B cell (primary cell): ENCODE data around the gene HDAC1. TPM values are rescaled to one million over a fixed set of nuclear protein-coding genes. Genes with fewer than 3 reads are reported as not detected.

ENCODE experiments used
- ATAC-seq: fragments of 200-7000 bp; cut with Tn5 transposase; one replicate; pipeline ENCODE4 v1.10.0; 2021; ENCODE audit warnings: low read depth, mild to moderate bottlenecking, moderate number of reproducible peaks, moderate library complexity
- CTCF ChIA-PET: fragments of 350-600 bp; sonication (Branson Sonifier 250); formaldehyde crosslinking; loops from one replicate; lab custom pipeline; 2021; ENCODE audit warnings: antibody characterized with exemption, inconsistent platforms; lab: Charles Lee
- POLR2A ChIA-PET: fragments of 350-600 bp; sonication (Branson Sonifier 250); formaldehyde crosslinking; loops from one replicate; lab custom pipeline; 2021; ENCODE audit warnings: antibody characterized with exemption; lab: Charles Lee
- DNase-seq: peaks from one replicate; pipeline ENCODE4 v3.0.0; 2013
- H2AFZ ChIP-seq: 2 replicates; pipeline ENCODE4 v1.6.1; 2012; ENCODE audit warnings: mild to moderate bottlenecking, low read depth, low read length; ENCODE audit not compliant: insufficient read depth, poor library complexity, severe bottlenecking
- H3K27ac ChIP-seq, 2 donors: 1 replicate in 1 of 2; 2 replicates in 1 of 2; pipeline ENCODE4 v1.5.1; 2012 to 2013; ENCODE audit warnings: low read length in 2 of 2, mild to moderate bottlenecking in 2 of 2, moderate library complexity in 1 of 2
- H3K27me3 ChIP-seq, 4 experiments: fragments of 200-600 bp in 1 of 4; sonication (generic) in 1 of 4; replicated peaks in 1 of 4; 1 replicate in 2 of 4; 2 replicates in 2 of 4; pipeline versions ENCODE4 v1.6.1 to v1.7.0; 2013 to 2016; ENCODE audit warnings: low read length in 3 of 4, mild to moderate bottlenecking in 2 of 4, mixed read lengths in 1 of 4, moderate library complexity in 1 of 4; ENCODE audit not compliant: insufficient read depth in 4 of 4, control insufficient read depth in 3 of 4; ENCODE audit errors: control extremely low read depth in 1 of 4
- H3K36me3 ChIP-seq, 2 experiments: replicated peaks in 1 of 2; 1 replicate in 1 of 2; 2 replicates in 1 of 2; pipeline versions ENCODE4 v1.6.1 to v1.7.1; 2013; ENCODE audit warnings: low read length in 1 of 2; ENCODE audit not compliant: insufficient read depth in 2 of 2, control insufficient read depth in 1 of 2; ENCODE audit errors: control extremely low read depth in 1 of 2, extremely low read depth in 1 of 2
- H3K4me1 ChIP-seq, 2 donors: fragments of 200-600 bp in 1 of 2; sonication (generic) in 1 of 2; 1 replicate in 1 of 2; 2 replicates in 1 of 2; pipeline versions ENCODE4 v1.5.1 to v1.6.1; 2013 to 2017; ENCODE audit warnings: low read length in 2 of 2; ENCODE audit not compliant: control insufficient read depth in 2 of 2, insufficient read depth in 2 of 2
- H3K4me2 ChIP-seq: replicated peaks from 2 replicates; pipeline ENCODE3; 2012; ENCODE audit warnings: mild to moderate bottlenecking, low read depth, low read length; ENCODE audit not compliant: poor library complexity, severe bottlenecking
- H3K4me3 ChIP-seq, 5 experiments: fragments of 200-600 bp in 1 of 5; sonication (generic) in 1 of 5; 1 replicate in 3 of 5; 2 replicates in 2 of 5; pipeline versions ENCODE4 v1.5.1 to v1.7.0; 2011 to 2016; ENCODE audit warnings: low read length in 4 of 5, mild to moderate bottlenecking in 4 of 5, low read depth in 2 of 5, control low read depth in 1 of 5, moderate library complexity in 1 of 5; ENCODE audit not compliant: insufficient read depth in 1 of 5; ENCODE audit errors: control extremely low read depth in 1 of 5, extremely low read depth in 1 of 5
- H3K79me2 ChIP-seq: fragments of 200-600 bp; sonication (generic); one replicate; pipeline ENCODE4 v1.6.0; 2016; ENCODE audit warnings: low read length; ENCODE audit not compliant: control insufficient read depth, insufficient read depth
- H3K9ac ChIP-seq: fragments of 200-600 bp; sonication (generic); 2 replicates; pipeline ENCODE4 v1.6.1; 2017; ENCODE audit warnings: mild to moderate bottlenecking, low read length, moderate library complexity
- H3K9me3 ChIP-seq, 3 donors: one replicate each; pipeline versions ENCODE4 v1.6.1 to v1.7.1; 2013; ENCODE audit warnings: low read length in 2 of 3; ENCODE audit not compliant: control insufficient read depth in 2 of 3, insufficient read depth in 1 of 3; ENCODE audit errors: control extremely low read depth in 1 of 3
- H4K20me1 ChIP-seq: 2 replicates; pipeline ENCODE4 v1.6.0; 2012; ENCODE audit warnings: mild to moderate bottlenecking, low read length; ENCODE audit not compliant: insufficient read depth, control insufficient read depth, poor library complexity, severe bottlenecking
- H3K27ac Mint-ChIP-seq: one replicate; pipeline ENCODE4 v1.8.0; 2021; ENCODE audit warnings: mixed read lengths
- H3K27me3 Mint-ChIP-seq: one replicate; pipeline ENCODE4 v1.8.0; 2021; ENCODE audit warnings: mixed read lengths
- H3K4me1 Mint-ChIP-seq: one replicate; pipeline ENCODE4 v1.8.0; 2021; ENCODE audit warnings: mixed read lengths
- H3K4me3 Mint-ChIP-seq: one replicate; pipeline ENCODE4 v1.8.0; 2021; ENCODE audit warnings: mixed read lengths
- H3K9me3 Mint-ChIP-seq: one replicate; pipeline ENCODE4 v1.8.0; 2022; ENCODE audit warnings: mixed read lengths; ENCODE audit not compliant: insufficient read depth
- EZH2 ChIP-seq: IDR thresholded peaks from 2 replicates; pipeline ENCODE4 v1.6.1; 2012; ENCODE audit warnings: borderline replicate concordance, low read depth, mild to moderate bottlenecking, moderate library complexity, low read length; ENCODE audit not compliant: insufficient read depth, poor library complexity, severe bottlenecking
- WGBS: methylation state at CpG from one replicate; pipeline ENCODE4 v1.1.5; 2013; ENCODE audit warnings: missing lambda C conversion rate; ENCODE audit not compliant: insufficient coverage; 5-methylcytosine and 5-hydroxymethylcytosine counted together
- intact Hi-C: fragments of 100-400 bp; cut with micrococcal nuclease; formaldehyde crosslinking; loops from one replicate; pipeline ENCODE4 v1.10.0; 2022
- polyA plus RNA-seq: library from polyadenylated mRNA; depleted of rRNA; stranded (reverse); fragments of >200 nt; gene quantifications from 2 replicates; pipeline ENCODE4 v1.2.3, GENCODE V29; 2012
- total RNA-seq, 2 donors: library from RNA; stranded (reverse); fragments of 120-200 nt in 1 of 2; gene quantifications; 1 replicate in 1 of 2; 2 replicates in 1 of 2; pipeline versions ENCODE4 v1.2.3 to v1.2.4, GENCODE V29; 2013 to 2022
- TF ChIP-seq, protein P1 (sequence below): fragments of 200-600 bp; IDR thresholded peaks from one replicate; pipeline ENCODE4 v1.8.0; 2022; ENCODE audit warnings: antibody characterized with exemption, mild to moderate bottlenecking

Gene HDAC1
- total and polyA plus RNA-seq, 2 donors (not counting 1 experiment from before 2014, with no cell fraction given), result 184 to 205 TPM

DNA sequence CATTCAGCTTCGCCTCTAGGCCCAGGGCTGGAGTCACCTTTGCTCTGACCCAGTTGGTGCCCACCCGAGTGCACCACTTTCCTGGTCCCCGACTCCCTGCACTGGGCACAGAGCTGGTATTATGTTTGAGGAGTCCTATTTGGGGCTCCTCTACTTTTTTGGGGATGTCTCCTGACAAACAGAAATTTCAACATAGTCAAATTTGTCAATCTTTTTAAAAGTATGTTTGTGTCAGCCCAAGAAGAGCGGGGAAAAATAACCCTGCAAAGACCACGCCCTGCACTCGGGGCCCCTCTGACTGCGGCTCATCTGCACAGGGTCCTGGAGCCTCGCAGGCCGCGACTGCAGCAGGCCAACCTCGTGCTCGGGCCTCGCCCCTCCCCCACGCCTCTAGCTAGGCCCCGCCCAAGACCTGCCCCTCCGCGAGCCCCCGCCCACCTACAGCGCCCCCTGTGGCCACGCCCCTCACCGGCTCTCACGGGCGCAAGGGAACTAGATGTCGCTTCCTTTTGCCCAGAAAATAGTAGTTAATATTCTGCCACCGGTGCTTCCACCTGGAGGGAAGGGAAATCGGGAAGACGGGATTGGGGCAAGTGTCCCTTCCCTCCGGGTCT is 59.0 kb downstream of the HDAC1 start:
- POLR2A ChIA-PET, result interaction anchor here (0.6 to 3.6 kb wide), 9 partner anchors 9 to 110 kb away, joined by 3 to 51 read pairs (median 4); partner anchors contain the start of genes HDAC1 and MARCKSL1
- H2AFZ ChIP-seq, result peak overlapping the region; percentile 95
- peaks cover 22% of the 10 kb centered on the region for H3K4me1 Mint-ChIP-seq

More for the DNA sequence above, 59.0 kb downstream of the HDAC1 start:
- Histone ChIP-seq H3K27ac (peak overlapping the region; percentile 54 to 91), H3K27me3 (no peaks in the 10 kb centered on the region), H3K9ac (peak overlapping the region; percentile 80), H3K4me3 (peak overlapping the region; percentile 40 to 75 (median 63)), H3K9me3 (peaks cover 0 to 15% (median 4%) of the 10 kb centered on the region in 3 donors), H3K36me3 (no peaks in the 10 kb centered on the region), H4K20me1 (no peaks in the 10 kb centered on the region), H3K4me1 (peaks cover 14 to 27% of the 10 kb centered on the region in 2 donors), H3K4me2 (peak overlapping the region; percentile 99), H3K79me2 (peaks cover 2% of the 10 kb centered on the region)
- DNase-seq, result no peak
- CTCF ChIA-PET, result interaction anchor here (0.8 to 3.4 kb wide), 9 partner anchors 9 to 135 kb away, joined by 3 to 29 read pairs (median 5); partner anchors contain the start of genes BSDC1 and MARCKSL1
- ATAC-seq, result peak; percentile 70
- intact Hi-C loops, result loop anchor here (1.0 to 10.0 kb wide), 9 partner anchors 9 to 706 kb away; partner anchors contain the start of genes BSDC1, EIF3I, HDAC1 and MARCKSL1
- 17% methylated on average over 21 of the region's 28 CpGs for WGBS
- Mint-ChIP-seq H3K27ac (peak overlapping the region; percentile 88), H3K4me3 (peak overlapping the region; percentile 88), H3K27me3 (no peaks in the 10 kb centered on the region), H3K9me3 (no peaks in the 10 kb centered on the region)
- TF ChIP-seq EZH2, result no peak
- TF ChIP-seq, protein P1, sequence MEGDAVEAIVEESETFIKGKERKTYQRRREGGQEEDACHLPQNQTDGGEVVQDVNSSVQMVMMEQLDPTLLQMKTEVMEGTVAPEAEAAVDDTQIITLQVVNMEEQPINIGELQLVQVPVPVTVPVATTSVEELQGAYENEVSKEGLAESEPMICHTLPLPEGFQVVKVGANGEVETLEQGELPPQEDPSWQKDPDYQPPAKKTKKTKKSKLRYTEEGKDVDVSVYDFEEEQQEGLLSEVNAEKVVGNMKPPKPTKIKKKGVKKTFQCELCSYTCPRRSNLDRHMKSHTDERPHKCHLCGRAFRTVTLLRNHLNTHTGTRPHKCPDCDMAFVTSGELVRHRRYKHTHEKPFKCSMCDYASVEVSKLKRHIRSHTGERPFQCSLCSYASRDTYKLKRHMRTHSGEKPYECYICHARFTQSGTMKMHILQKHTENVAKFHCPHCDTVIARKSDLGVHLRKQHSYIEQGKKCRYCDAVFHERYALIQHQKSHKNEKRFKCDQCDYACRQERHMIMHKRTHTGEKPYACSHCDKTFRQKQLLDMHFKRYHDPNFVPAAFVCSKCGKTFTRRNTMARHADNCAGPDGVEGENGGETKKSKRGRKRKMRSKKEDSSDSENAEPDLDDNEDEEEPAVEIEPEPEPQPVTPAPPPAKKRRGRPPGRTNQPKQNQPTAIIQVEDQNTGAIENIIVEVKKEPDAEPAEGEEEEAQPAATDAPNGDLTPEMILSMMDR, result peak; percentile 67
